ENCODE results near the gene RASSF6. TPM values are rescaled to one million over a fixed set of nuclear protein-coding genes. Genes with fewer than 3 reads are reported as not detected.
A peak's percentile ranks its signal among the peaks of the same experiment; 100 is the strongest.
"Not testable (repeated sequence)": the region's sequence is repeated elsewhere in the genome, so short reads cannot be mapped to it uniquely, and the experiment has no call there.

Gene RASSF6
- total RNA-seq, 4 donors from 2014 or later, result 6.0 to 15.6 (median 13.5) TPM

DNA sequence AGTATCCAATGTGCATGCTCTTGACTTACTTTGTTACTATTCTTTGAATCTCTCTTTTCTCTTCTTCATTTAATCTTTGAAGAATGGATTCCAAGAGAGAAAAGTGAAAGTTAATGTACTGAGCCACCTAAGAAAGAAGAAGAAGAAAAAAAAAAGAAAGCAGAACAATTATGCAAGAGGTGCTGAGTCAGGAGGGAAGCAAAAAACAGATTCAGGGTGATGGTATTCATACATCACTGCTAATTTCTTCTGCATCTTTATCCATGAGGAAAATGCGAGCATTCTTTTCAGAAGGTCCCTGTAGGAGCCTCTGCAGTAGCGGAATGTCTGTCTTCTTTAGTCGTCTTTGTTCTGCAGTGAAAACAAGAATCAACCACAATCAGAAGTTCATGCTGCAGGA is 43.9 kb downstream of the RASSF6 start:
- DNase-seq (ENCODE audit: low spot score in 2 of 2), result no peak
- WGBS, result 64% methylated on average over 3 of the region's 3 CpGs
- Histone ChIP-seq H3K27me3 (no peaks in the 10 kb centered on the region), H3K9me3 (no peaks in the 10 kb centered on the region), H3K4me3 (no peak overlapping the region), H3K36me3 (no peaks in the 10 kb centered on the region), H3K27ac (no peak overlapping the region), H3K4me1 (peaks cover 9% of the 10 kb centered on the region)
- TF ChIP-seq EP300 (IDR thresholded peaks at IDR 0.05) (no peak), CTCF (IDR thresholded peaks at IDR 0.05) (no peak), POLR2A (IDR thresholded peaks at IDR 0.05) (no peak)

DNA sequence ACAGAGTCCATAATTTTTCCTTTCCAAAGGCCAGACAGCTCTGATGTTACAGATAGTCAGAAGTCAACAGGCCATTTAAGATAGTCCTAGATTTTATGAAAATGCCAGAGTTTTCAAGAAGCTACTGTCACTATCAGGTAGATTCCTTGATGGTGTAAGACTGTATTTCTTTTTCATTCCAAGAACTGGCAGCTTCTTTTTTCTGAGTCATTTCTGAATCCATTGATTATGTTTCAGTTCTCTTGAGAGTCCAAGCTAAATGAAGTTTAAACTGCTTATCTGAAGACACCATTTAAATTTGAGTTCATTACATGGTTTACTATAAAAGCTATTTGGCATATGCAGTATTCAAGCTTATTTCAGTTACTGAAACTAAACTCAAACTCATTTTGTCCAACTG is 44.6 kb downstream of the RASSF6 start:
- Histone ChIP-seq H3K36me3 (no peaks in the 10 kb centered on the region), H3K9me3 (no peaks in the 10 kb centered on the region), H3K27me3 (no peaks in the 10 kb centered on the region), H3K4me3 (no peak overlapping the region), H3K4me1 (peaks cover 9% of the 10 kb centered on the region), H3K27ac (no peak overlapping the region)
- TF ChIP-seq POLR2AphosphoS5 (IDR thresholded peaks at IDR 0.05), result no peak
- no peak for TF ChIP-seq POLR2A (IDR thresholded peaks at IDR 0.05)
- TF ChIP-seq EP300 (IDR thresholded peaks at IDR 0.05), result no peak
- no peak for TF ChIP-seq CTCF (IDR thresholded peaks at IDR 0.05)
- no peak for DNase-seq (ENCODE audit: low spot score in 2 of 2)

DNA sequence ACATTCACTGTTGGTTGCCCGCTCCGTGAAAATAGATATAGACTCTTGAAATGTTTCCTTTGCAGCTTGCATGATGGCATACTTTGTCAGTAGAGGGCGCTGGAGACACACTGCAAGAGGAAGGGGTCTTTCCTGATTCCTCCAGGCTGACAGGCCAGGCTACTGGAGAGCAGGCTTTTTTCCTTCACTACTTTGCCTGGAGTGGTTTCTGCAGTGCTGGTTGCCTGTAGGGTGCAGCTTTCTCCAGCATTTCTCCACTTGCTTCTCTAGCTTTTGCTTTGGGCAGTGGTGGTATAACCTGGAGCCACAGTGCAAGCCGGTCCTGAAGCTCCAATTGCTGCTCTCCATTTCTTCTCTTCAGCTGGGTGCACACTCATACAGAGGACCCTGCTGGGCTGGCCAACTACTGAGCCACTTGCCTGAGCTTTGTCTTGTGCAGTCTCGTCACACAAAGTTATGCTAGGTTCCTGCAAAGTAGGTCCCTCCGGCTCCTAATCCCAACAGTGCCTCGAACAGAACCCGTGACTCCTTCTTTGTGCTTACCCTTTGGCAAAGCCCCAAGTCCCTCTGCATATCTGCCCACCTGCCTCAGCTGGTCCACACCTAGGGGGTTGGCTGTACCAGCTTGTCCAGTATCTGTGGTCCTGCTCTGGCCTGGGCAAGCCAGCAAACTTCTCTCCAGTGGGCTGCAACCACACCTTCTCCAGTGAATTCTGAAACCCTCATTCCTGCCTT is 46.3 kb downstream of the RASSF6 start:
- H3K27ac ChIP-seq, result no peak overlapping the region
- H3K9me3 ChIP-seq, result no peaks in the 10 kb centered on the region
- H3K4me1 ChIP-seq, result peaks cover 9% of the 10 kb centered on the region
- TF ChIP-seq POLR2A (IDR thresholded peaks at IDR 0.05), result no peak
- TF ChIP-seq CTCF (IDR thresholded peaks at IDR 0.05), result peak; percentile 30 to 75
- H3K36me3 ChIP-seq, result no peaks in the 10 kb centered on the region
- WGBS, result 56% methylated on average over 7 of the region's 8 CpGs
- peak in 1 of 2 donors; percentile 58 for DNase-seq (ENCODE audit: low spot score in 2 of 2)
- no peak overlapping the region for H3K4me3 ChIP-seq
- H3K27me3 ChIP-seq, result no peaks in the 10 kb centered on the region

DNA sequence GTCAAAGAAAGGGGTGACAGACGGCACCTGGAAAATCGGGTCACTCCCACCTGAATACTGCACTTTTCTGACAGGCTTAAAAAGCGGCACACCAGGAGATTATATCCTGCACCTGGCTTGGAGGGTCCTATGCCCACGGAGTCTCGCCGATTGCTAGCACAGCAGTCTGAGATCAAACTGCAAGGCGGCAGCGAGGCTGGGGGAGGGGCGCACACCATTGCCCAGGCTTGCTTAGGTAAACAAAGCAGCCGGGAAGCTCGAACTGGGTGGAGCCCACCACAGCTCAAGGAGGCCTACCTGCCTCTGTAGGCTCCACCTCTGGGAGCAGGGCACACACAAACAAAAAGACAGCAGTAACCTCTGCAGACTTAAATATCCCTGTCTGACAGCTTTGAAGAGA is 69.4 kb downstream of the RASSF6 start:
- H3K9me3 ChIP-seq, result not testable (repeated sequence)

DNA sequence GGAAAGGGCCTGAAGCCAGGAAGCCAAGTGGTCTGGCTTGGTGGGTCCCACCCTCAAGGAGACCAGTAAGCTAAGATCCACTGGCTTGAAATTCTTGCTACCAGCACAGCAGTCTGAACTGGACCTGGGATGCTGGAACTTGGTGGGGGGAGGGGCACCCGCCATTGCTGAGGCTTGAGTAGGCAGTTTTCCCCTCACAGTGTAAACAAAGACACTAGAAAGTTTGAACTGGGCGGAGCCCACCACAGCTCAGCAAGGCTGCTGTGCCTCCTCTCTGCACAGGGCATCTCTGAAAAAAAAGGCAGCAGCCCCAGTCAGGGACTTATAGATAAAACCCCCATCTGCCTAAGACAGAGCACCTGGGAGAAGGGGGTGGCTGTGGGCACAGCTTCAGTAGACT is 75.6 kb downstream of the RASSF6 start:
- no peak overlapping the region for H3K27ac ChIP-seq
- TF ChIP-seq POLR2A (IDR thresholded peaks at IDR 0.05) (no peak), CTCF (IDR thresholded peaks at IDR 0.05) (no peak), EP300 (IDR thresholded peaks at IDR 0.05) (no peak), POLR2AphosphoS5 (IDR thresholded peaks at IDR 0.05) (no peak)
- no peaks in the 10 kb centered on the region for H3K27me3 ChIP-seq
- no peak for DNase-seq (ENCODE audit: low spot score in 2 of 2)
- H3K36me3 ChIP-seq, result no peaks in the 10 kb centered on the region
- 95% methylated on average over 2 of the region's 2 CpGs for WGBS
- no peaks in the 10 kb centered on the region for H3K4me1 ChIP-seq
- H3K9me3 ChIP-seq, result no peaks in the 10 kb centered on the region
- no peak overlapping the region for H3K4me3 ChIP-seq

More for the DNA sequence above, 69.4 kb downstream of the RASSF6 start:
- not testable (repeated sequence) for H3K27ac ChIP-seq; H3K27me3 ChIP-seq; H3K4me1 ChIP-seq; H3K4me3 ChIP-seq; H3K36me3 ChIP-seq; DNase-seq (ENCODE audit: low spot score in 2 of 2)
- WGBS, result 95% methylated on average over 11 of the region's 11 CpGs

GRCh38 chr4:73541251-73541650 is 79.0 kb downstream of the RASSF6 start:
- Histone ChIP-seq H3K36me3 (no peaks in the 10 kb centered on the region), H3K9me3 (no peaks in the 10 kb centered on the region), H3K4me3 (no peak overlapping the region), H3K27ac (no peak overlapping the region), H3K27me3 (no peaks in the 10 kb centered on the region), H3K4me1 (no peaks in the 10 kb centered on the region)
- 57% methylated on average over 3 of the region's 3 CpGs for WGBS
- no peak for DNase-seq (ENCODE audit: low spot score in 2 of 2)
- no peak for TF ChIP-seq POLR2A (IDR thresholded peaks at IDR 0.05)
- TF ChIP-seq POLR2AphosphoS5 (IDR thresholded peaks at IDR 0.05), result no peak
- no peak for TF ChIP-seq CTCF (IDR thresholded peaks at IDR 0.05)
- TF ChIP-seq EP300 (IDR thresholded peaks at IDR 0.05), result no peak
